ENCODE results near the gene CALHM1. TPM values are rescaled to one million over a fixed set of nuclear protein-coding genes. Genes with fewer than 3 reads are reported as not detected.
A peak's percentile ranks its signal among the peaks of the same experiment; 100 is the strongest.

Gene CALHM1
- total and polyA plus RNA-seq, 2 of the 13 experiments (the other 11 are each of a cell fraction or from before 2014, with no cell fraction given): 0.04 TPM; not detected in 1

- TF ChIP-seq STAT5B (CRISPR knock-in tag; IDR thresholded peaks at IDR 0.05): no peak
- TF ChIP-seq KLF12 (CRISPR knock-in tag; IDR thresholded peaks at IDR 0.05; ENCODE audit: borderline replicate concordance): no peak
- TF ChIP-seq ZNF552 (CRISPR knock-in tag; IDR thresholded peaks at IDR 0.05; ENCODE audit: borderline replicate concordance): no peak
- TF ChIP-seq ZSCAN12 (CRISPR knock-in tag; IDR thresholded peaks at IDR 0.05): no peak
- peak; percentile 31; the same call in 1 of the 2 replicates for TF ChIP-seq GATAD1 (CRISPR knock-in tag; IDR thresholded peaks at IDR 0.05)
- no peak for TF ChIP-seq ZFP62 (CRISPR knock-in tag; IDR thresholded peaks at IDR 0.05)
- no peak for TF ChIP-seq TBP (CRISPR knock-in tag; IDR thresholded peaks at IDR 0.05)
- TF ChIP-seq PRDM4 (CRISPR knock-in tag; IDR thresholded peaks at IDR 0.05; ENCODE audit: borderline replicate concordance): no peak
- TF ChIP-seq ZBTB1 (CRISPR knock-in tag; IDR thresholded peaks at IDR 0.05; ENCODE audit: borderline replicate concordance): no peak
- TF ChIP-seq MYC (CRISPR knock-in tag; IDR thresholded peaks at IDR 0.05; ENCODE audit: borderline replicate concordance): no peak; the same call in 1 of the 2 replicates
- TF ChIP-seq NR0B2 (CRISPR knock-in tag; IDR thresholded peaks at IDR 0.05): no peak
- no peak for TF ChIP-seq MYPOP (CRISPR knock-in tag; IDR thresholded peaks at IDR 0.05)
- TF ChIP-seq ATF1 (CRISPR knock-in tag; IDR thresholded peaks at IDR 0.05): no peak
- TF ChIP-seq HNF1A (IDR thresholded peaks at IDR 0.05; ENCODE audit: low read depth): peak; percentile 46; the same call in 1 of the 2 replicates
- no peak for TF ChIP-seq HNF1A (CRISPR knock-in tag; IDR thresholded peaks at IDR 0.05; ENCODE audit: borderline replicate concordance)
- peak; percentile 65 for TF ChIP-seq KAT8 (CRISPR knock-in tag; IDR thresholded peaks at IDR 0.05)
- TF ChIP-seq NCOA1 (CRISPR knock-in tag; IDR thresholded peaks at IDR 0.05): no peak
- no peak for TF ChIP-seq MLXIP (CRISPR knock-in tag; IDR thresholded peaks at IDR 0.05; ENCODE audit: borderline replicate concordance)
These were observed 45.6 kb upstream of the CALHM1 start (continued) for GRCh38 chr10:103504181-103504783.

Measured in HepG2 (cell line).